GM12873 (cell line): ENCODE data around the gene LHX5.

Experiments used
- CTCF ChIP-seq: IDR thresholded peaks from 2 replicates; pipeline ENCODE4 v1.5.1; 2012; ENCODE audit warnings: low read depth, mild to moderate bottlenecking, moderate library complexity, low read length, control low read depth; ENCODE audit not compliant: insufficient read depth; ENCODE audit errors: missing control alignments

The LHX5 gene

GRCh38 chr12:113463746-113464451 is 7.8 kb downstream of the LHX5 start:
- no peak for TF ChIP-seq CTCF

DNA sequence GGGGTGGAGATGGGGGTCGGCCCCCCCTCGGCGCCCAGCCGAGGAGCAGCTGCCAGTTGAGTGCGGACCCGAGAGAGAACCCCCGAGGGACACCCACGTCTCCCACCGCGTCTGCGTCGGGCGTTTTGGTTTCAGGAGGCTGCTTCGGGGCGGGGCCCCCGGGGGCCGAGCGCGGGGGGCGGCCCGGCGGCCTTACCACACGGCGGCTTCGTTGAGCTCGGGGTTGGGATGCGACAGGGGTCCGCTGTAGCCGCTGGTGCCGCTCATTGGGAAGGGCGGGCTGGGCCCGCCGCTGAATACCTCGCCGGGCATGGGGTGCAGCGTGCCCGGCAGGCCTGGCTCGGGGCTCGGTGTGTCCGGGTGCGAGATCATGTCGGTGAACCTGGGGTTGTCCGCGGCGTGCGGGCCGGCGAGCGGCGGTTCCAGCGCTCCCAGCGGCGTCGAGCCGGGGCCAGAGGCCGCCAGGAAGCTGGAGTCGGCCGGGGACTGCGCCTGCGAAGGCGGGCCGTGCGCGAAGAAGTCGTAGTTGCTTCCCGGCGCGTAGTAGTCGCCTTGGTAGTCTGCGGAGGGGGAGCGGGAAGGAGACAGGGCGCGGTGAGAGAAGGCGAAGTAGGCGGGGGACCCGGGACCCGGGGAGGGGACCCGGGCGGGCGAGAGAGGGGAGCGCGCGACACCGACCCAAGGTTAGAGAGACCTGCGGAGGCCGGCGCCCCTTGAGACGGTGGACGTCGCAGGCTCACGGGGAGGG is 8.5 kb downstream of the LHX5 start:
- TF ChIP-seq CTCF = no peak

DNA sequence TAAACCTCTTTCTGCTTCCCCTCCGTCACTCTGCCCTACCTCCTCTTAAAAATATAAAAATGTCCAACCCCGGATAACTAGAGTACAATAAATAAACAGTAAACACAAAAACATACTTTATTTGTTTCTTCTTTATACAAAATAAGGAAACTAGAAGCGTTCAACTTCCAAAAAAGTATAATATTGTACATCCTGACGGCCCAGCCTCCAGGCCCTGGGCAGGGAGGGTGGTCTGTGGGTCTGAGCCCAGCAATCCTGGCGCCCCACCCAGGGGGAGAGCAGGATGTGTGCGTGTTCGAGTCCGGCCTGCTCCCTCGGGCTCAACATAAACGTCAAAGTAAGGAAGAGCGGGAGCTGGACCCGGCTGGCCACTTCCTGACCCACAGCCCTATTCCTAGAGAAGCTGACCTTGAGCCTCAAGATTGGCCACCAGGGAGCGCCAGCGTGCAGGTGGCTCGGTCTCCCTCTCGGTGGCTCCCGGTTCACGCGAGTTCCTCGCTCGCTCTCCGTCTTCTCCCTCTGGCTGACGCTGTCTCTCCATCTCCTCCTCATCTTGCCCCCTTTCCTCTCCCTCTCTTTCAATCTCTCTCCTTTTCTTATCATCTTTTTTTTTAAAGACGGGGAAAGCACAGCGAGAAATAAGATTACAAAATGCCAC is 9.4 kb downstream of the LHX5 start:
- peak; percentile 95 for TF ChIP-seq CTCF

DNA sequence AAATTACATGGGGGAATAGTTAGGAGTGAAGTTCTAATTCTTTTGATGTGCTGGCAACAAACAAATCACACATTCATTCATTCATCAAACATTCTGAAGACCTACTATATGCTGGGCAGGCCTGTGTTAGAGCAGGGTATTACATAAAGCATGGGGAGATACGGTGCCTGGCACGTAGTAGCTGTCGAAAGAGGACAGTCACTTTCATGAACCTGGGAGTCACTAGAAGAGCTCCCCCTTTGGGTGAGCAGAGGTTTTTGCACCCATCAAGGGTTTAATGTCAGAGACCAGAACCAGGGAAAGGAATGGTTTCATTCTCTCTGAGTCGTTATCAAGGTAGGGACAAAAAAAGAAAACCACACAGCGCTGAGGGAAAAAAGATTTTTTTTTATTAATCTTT is 10.0 kb downstream of the LHX5 start:
- peak; percentile 66 for TF ChIP-seq CTCF

DNA sequence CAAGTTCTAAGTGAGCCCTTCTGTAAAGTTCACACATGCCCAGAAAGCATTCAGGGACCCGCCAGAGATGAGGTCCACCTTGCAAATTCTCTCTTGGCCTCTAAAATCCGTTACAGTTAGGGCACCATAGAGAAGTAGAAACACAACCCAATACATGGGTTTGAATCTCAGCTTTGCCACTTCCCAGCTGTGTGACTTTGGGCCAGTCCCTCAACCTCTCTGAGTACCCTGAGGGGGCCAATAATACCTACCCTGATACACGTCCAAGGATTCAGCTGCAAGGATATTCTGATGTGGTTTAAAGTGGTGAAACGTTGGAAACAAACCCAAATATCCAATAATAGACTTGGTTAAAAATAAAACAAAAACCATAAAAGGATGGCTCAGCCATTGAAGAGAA is 11.7 kb downstream of the LHX5 start:
- no peak for TF ChIP-seq CTCF

DNA sequence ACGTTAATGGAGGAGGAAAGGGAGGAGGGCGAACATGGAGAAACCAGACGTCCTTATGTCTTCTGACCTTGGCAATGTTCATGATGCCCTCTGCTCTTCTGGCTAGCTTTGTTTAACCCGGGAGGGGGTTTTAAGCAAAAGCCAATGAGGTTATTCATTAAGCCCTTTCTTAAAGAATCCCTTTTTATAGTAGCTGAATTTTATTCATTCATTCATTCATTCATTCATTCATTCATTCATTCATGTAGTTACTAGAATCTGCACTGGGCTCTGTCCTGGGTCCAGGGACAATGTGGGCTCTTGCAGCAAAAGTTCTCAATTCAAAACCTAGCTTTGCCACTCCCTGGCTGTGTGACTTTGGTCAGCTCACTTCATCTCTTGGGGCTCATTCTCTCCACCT is 14.0 kb downstream of the LHX5 start:
- no peak for TF ChIP-seq CTCF

DNA sequence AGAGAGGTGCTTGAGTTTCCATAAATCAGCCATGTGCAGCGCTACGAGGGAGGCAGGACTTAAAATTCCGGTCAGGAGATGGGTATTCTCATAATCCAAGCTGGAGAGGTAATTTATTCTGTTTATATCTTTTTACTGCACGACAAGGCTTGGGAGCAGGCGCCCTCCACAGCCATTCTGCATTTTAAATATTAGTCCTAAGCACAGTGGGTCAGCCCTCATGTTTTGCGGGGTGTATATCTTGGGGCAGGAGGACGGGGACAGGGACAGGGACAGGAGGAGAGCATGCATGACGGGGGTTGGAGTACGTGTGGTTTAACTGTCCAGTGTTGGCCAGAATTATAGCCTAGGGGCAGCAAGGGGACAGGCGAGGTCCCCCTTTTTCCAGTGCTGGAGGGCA is 14.5 kb downstream of the LHX5 start:
- TF ChIP-seq CTCF = no peak
